RWPE2 (cell line): ENCODE measurements around the gene FHOD3.

Experiments
- ATAC-seq: fragments of 200-7000 bp; cut with Tn5 transposase; 3 replicates; pipeline ENCODE4 v1.9.1; 2021; ENCODE audit warnings: low read depth
- DNase-seq: peaks from one replicate; pipeline ENCODE4 v3.0.0-alpha.2; 2020; ENCODE audit warnings: low spot score
- H3K27ac ChIP-seq: fragments of 450-650 bp; 2 replicates; pipeline ENCODE4 v1.5.1; 2017; ENCODE audit warnings: mild to moderate bottlenecking; ENCODE audit not compliant: poor library complexity, severe bottlenecking
- H3K27me3 ChIP-seq: fragments of 250-450 bp; sonication (Bioruptor Pico); 2 replicates; pipeline ENCODE4 v1.5.1; 2021; ENCODE audit warnings: mild to moderate bottlenecking, moderate library complexity; ENCODE audit not compliant: insufficient read depth, poor library complexity, severe bottlenecking
- H3K36me3 ChIP-seq: fragments of 250-450 bp; sonication (Bioruptor Pico); 2 replicates; pipeline ENCODE4 v1.5.1; 2020; ENCODE audit warnings: low read depth, mild to moderate bottlenecking, moderate library complexity
- H3K4me1 ChIP-seq: fragments of 250-450 bp; sonication (Bioruptor Pico); 2 replicates; pipeline ENCODE4 v1.5.1; 2021; ENCODE audit warnings: mild to moderate bottlenecking, moderate library complexity; ENCODE audit not compliant: insufficient read depth, poor library complexity, severe bottlenecking
- H3K4me3 ChIP-seq: fragments of 250-450 bp; sonication (Bioruptor Pico); 2 replicates; pipeline ENCODE4 v1.5.1; 2021; ENCODE audit warnings: mild to moderate bottlenecking, moderate library complexity; ENCODE audit not compliant: severe bottlenecking
- H3K9me3 ChIP-seq: fragments of 250-450 bp; sonication (Bioruptor Pico); 2 replicates; pipeline ENCODE4 v1.5.1; 2021; ENCODE audit warnings: mild to moderate bottlenecking, moderate library complexity; ENCODE audit not compliant: severe bottlenecking
- TF ChIP-seq, protein P1 (sequence below): fragments of 450-650 bp; IDR thresholded peaks from one replicate; pipeline ENCODE4 v1.5.1; 2017; ENCODE audit warnings: mild to moderate bottlenecking, moderate library complexity; ENCODE audit not compliant: poor library complexity, severe bottlenecking

Gene FHOD3

GRCh38 chr18:36484591-36484990 lies 187.1 kb downstream of the FHOD3 start:
- Histone ChIP-seq H3K36me3 (no peaks in the 10 kb centered on the region), H3K4me3 (no peak overlapping the region), H3K9me3 (no peaks in the 10 kb centered on the region), H3K27ac (no peak overlapping the region), H3K4me1 (peaks cover 9% of the 10 kb centered on the region), H3K27me3 (no peaks in the 10 kb centered on the region)
- DNase-seq (no peak), ATAC-seq (no peak)
- TF ChIP-seq, protein P1, sequence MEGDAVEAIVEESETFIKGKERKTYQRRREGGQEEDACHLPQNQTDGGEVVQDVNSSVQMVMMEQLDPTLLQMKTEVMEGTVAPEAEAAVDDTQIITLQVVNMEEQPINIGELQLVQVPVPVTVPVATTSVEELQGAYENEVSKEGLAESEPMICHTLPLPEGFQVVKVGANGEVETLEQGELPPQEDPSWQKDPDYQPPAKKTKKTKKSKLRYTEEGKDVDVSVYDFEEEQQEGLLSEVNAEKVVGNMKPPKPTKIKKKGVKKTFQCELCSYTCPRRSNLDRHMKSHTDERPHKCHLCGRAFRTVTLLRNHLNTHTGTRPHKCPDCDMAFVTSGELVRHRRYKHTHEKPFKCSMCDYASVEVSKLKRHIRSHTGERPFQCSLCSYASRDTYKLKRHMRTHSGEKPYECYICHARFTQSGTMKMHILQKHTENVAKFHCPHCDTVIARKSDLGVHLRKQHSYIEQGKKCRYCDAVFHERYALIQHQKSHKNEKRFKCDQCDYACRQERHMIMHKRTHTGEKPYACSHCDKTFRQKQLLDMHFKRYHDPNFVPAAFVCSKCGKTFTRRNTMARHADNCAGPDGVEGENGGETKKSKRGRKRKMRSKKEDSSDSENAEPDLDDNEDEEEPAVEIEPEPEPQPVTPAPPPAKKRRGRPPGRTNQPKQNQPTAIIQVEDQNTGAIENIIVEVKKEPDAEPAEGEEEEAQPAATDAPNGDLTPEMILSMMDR, result no peak

DNA sequence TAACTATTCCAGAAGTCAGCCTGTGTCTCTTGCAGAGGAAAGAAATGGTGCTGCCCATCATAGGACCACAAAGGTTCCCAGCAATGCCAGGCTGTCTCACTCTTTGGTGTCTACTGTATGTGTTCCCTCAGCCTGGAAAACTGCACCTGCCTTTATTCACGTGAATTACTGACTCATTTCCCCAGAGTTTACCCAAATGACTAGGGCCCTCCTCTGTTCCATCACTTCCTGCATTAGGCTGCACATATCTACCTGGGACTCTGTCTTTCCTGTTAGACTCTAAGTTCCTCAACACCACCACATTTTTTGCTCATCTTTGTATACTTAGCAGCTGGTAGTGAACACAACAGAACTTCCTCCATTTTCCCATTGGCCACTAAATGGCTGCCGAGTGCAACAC lies 188.3 kb downstream of the FHOD3 start:
- no peak for DNase-seq
- Histone ChIP-seq H3K4me1 (peaks cover 9% of the 10 kb centered on the region), H3K27ac (no peak overlapping the region), H3K36me3 (no peaks in the 10 kb centered on the region), H3K9me3 (no peaks in the 10 kb centered on the region), H3K4me3 (no peak overlapping the region), H3K27me3 (no peaks in the 10 kb centered on the region)
- no peak; the same call in 2 of the 3 replicates for ATAC-seq
- TF ChIP-seq, protein P1, result no peak

GRCh38 chr18:36488131-36488530 lies 190.6 kb downstream of the FHOD3 start:
- ATAC-seq (no peak), DNase-seq (no peak)
- TF ChIP-seq, protein P1, result no peak
- H3K4me3 ChIP-seq, result no peak overlapping the region
- H3K9me3 ChIP-seq, result no peaks in the 10 kb centered on the region
- no peaks in the 10 kb centered on the region for H3K27me3 ChIP-seq
- no peaks in the 10 kb centered on the region for H3K36me3 ChIP-seq
- H3K4me1 ChIP-seq, result no peaks in the 10 kb centered on the region
- no peak overlapping the region for H3K27ac ChIP-seq

DNA sequence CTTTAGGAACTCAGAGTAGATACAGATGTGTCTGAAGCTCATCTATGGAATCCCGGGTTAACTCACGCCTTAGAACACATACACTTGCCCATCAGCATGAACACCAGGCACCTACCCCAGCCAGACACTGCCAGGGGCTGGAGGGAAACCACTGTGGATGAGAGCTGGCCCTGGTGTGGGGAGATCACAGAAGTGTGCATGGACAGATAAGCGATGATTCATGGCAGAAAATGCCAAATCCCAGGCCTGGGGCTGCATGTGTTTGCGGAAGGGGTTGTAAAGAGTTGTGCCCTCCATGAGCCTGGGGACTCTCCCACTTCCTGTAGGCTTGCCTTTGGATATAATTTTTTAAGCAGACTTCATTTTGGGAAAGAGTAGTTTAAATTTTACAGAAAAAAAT lies 193.4 kb downstream of the FHOD3 start:
- Histone ChIP-seq H3K36me3 (no peaks in the 10 kb centered on the region), H3K9me3 (no peaks in the 10 kb centered on the region), H3K4me3 (no peak overlapping the region), H3K27me3 (no peaks in the 10 kb centered on the region), H3K4me1 (no peaks in the 10 kb centered on the region), H3K27ac (no peak overlapping the region)
- TF ChIP-seq, protein P1, result no peak
- DNase-seq, result no peak
- no peak for ATAC-seq

GRCh38 chr18:36492604-36493329 lies 195.3 kb downstream of the FHOD3 start:
- ATAC-seq, result no peak
- H3K27ac ChIP-seq, result no peak overlapping the region
- no peaks in the 10 kb centered on the region for H3K27me3 ChIP-seq
- no peak overlapping the region for H3K4me3 ChIP-seq
- no peaks in the 10 kb centered on the region for H3K36me3 ChIP-seq
- TF ChIP-seq, protein P1, result no peak
- no peak for DNase-seq
- H3K9me3 ChIP-seq, result no peaks in the 10 kb centered on the region
- no peaks in the 10 kb centered on the region for H3K4me1 ChIP-seq
